ENCODE results near the gene TIMP3.

Gene TIMP3

DNA sequence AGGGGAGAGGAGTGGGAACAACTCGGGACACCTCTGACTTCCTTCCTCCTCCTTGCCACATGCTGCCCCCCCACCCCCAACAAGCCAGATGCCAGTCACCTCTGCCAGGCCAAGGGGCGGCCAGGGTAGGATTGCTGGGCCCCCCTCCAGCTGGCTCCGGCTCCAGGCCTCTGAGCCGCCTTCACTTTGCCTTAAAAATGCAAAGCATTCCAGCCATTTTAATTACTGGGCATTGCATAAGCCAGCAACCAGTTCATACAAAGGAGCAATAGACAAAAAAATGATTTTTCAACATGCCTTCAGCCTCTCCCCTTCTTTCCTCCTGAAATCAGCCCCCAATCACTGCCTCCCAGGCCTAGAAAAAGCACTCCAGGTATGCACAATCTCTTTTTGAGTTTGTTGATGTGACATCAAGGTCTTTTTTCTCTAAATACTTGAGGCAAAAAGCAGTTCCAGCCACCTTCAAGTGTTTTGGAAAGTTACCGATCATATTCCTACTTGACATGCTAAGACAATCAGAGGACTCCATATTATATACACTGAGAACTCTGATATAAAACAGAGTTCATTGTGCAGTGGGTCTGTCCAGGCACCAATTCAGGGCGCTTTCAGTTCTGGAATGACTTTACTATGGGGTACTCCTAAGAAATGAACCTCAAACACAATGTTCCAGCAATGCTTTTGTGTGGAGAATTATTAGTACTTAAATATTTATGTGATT, 12.4 kb upstream of the TIMP3 start:
- no peak for DNase-seq

DNA sequence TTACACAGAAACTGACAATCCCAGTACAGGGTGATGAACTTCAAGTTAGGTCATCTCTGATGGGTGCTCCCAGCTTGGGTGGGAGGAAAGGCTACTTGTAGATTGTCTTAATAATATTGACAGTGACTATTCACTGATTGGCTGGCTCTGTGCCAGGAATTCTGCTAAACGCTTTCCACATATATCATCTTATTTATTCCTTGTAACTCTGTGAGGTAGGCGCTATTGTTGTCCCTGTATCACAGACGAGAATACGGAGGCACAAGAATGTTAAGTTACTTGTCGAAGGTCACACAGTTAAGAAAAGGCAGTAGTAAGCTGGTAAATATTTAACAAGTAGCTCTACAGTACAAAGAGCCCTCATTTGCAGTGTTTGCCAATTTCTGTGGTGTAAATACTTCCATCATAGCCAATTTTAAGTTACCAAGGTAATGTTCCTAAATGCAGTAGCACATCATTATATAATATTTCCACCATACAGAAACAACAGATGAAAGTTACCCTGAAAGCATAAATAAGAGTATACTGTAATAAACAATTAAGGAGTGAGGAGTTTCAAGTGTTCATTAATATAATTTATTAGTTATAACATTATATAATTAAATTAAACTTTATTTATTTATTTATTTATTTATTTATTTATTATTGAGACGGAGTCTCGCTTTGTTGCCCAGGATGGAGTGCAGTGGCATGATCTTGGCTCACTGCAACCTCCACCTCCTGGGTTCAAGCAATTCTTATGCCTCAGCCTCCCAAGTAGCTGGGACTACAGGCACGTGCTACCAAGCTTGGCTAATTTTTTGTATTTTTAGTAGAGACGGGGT, 11.5 kb upstream of the TIMP3 start:
- DNase-seq = no peak

DNA sequence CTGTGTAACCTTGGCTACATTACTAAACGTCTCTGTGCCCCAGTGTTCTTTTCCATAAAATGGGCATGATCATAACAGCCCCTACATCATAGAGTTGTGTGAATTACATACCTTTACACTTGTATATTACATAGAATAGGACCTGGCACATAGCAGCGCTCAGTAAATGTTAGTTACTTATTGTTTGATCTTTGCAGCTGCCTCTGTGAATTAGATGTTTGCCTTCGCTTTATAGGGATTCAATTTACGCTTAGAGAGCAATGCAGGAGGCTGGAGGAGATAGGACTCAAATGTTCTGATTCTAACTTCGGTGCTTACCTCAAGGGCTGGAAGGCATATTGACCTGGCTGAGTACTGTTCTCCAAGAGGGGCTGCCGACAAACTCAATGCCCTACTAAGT, 10.4 kb upstream of the TIMP3 start:
- no peak for DNase-seq

DNA sequence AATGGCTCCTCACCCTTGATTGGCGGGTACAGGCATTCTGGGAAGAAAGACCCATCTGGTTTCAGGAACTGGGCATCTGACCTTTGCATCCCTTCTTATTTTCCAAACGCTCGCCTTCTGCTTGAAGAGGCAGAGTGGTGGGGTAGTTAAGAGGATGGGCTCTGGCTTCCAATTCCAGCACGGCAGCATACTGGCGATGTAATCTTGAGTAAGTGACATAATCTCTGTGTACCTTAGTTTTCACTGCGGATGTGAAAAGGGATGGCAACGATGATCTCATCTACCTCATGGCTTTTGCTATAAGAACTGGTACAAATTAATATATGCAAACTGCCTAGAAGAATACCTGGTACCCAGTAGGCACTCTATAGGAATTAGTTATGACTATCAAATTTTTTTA, 10.0 kb upstream of the TIMP3 start:
- DNase-seq = no peak

- no peak for DNase-seq
These were observed 7.9 kb upstream of the TIMP3 start for GRCh38 chr22:32793589-32793988.

DNA sequence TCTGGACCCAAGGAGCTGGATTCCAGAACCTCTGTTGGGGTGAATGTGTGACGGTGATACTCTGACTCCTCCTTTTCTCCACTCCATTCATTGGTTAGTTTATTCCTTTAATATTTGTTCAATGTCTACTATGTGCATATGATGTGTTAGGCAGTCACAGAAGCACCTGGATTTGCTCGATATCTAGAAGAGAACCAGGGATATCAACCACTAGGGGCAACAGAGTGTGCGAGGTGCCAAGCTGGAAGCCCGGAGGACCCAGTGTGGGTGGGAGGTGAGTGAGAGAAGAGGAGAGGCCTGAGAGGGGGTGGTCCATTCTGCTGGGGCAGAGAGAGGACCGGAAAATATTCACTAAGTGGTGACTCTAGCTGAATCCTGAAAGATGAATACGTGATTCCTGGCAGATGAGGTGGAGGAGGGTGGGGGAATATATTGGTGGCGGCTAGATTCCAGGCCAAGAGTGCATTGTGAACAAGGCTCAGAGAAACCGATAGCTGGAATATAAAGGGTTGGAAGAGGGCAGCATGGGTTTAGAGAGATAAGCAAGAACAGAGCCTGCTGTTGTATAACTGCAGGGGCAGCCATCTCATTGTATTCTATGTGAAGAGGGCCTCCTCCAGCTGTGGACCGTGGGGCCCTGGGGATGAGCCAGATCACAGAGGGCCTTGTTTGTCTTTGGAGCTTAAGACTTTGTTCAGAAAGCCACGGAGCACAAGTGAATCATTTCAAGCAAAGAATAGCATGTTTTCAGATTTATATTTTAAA, 6.9 kb upstream of the TIMP3 start:
- no peak for DNase-seq

- no peak for DNase-seq
These were observed 6.3 kb upstream of the TIMP3 start for GRCh38 chr22:32795214-32795596.

GRCh38 chr22:32796865-32797573, 4.5 kb upstream of the TIMP3 start:
- DNase-seq = no peak

DNA sequence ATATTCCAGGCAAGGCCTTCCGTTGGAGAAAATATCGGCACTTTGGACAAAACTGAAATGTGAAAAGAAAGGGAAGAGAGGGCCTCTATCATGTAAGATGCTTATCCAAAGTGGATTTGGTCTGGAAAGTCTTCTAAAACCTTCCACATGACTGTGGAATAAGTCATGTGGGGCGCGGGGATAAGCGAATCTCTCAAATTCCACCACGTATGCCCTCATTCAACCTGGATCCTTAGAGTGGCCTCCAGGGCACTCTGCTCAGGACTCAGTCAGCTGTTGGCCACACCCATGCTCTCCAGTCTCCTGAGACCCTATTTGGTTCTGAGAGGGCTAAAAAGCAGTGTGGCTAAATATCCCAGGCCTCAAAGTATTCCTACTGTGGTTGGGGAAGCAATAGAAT, 2.0 kb upstream of the TIMP3 start:
- no peak for DNase-seq

DNA sequence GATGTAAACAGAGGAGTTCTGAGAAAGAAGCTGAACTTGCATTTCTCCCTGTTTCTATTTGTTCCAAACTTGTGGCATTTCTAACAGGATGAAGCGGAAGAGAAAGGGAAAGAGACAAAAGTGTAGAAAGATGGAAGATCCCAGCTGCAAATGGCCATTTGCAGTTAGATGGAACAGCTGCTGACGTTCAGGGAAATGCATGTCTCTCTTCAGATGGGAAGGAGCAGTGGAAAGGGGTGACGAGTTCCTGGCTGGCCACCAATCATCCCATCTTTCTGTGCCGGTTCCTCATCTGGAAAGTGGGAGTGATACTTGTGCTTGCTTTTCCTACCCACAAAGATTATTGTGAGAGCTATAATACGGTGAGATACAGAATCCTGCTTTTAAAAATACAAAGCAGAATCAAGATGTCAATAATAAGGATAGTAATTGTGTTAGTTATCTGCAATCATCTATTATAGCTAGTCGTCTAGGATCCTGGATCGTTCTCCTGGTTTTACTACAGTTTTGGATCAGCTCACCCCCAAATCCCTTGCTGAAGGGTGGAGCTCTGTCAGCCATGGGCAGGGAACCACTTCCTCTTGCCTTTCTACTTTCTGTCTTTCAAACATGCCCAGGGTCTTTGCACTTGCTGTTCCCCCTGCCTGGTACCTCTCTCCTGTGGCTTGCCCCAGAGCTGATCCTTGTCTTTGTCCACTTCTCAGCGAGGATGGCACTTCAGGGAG, 1.2 kb upstream of the TIMP3 start:
- no peak for DNase-seq

DNA sequence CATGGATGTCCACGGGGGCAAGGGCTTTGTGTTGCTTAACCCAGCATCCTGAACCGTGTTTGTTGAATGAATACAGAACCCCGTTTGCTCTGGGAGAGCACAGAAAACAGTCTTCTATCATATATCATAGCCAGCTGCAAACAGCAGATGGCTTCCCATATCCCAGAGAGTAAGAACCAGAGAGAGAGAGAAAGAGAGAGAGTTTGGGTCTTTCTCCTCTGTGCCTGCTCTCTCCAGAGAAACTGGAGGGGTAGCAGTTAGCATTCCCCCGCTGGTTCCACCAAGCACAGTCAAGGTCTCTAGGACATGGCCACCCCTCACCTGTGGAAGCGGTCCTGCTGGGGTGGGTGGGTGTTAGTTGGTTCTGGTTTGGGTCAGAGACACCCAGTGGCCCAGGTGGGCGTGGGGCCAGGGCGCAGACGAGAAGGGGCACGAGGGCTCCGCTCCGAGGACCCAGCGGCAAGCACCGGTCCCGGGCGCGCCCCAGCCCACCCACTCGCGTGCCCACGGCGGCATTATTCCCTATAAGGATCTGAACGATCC, 440 bp upstream of the TIMP3 start:
- DNase-seq = no peak

DNA sequence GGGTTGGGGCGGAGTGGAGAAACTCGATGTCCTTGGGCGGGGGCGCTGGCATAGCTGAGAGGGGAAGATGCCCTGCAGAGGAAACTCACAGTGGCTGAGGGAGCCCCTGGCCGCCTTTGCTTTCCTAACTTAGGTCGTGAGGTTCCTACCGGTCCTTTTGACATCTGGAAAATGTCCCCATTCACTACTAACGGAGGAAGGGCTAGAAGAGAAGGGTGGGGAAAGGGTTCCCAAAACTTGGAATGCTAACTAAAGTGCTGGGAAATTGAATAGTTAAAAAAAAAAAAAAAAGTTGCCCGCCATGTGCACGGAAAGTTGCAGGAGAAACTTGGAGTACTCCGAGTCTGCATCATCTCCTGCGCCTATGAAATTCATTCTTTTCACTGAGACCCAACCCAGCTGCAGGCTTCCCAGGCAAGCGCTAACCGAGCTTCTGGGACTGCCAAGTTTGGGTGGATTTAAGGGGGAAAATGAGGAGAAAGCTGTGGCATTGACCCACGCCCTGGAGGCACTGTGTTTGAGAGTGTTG, 796 bp downstream of the TIMP3 start:
- no peak for DNase-seq

DNA sequence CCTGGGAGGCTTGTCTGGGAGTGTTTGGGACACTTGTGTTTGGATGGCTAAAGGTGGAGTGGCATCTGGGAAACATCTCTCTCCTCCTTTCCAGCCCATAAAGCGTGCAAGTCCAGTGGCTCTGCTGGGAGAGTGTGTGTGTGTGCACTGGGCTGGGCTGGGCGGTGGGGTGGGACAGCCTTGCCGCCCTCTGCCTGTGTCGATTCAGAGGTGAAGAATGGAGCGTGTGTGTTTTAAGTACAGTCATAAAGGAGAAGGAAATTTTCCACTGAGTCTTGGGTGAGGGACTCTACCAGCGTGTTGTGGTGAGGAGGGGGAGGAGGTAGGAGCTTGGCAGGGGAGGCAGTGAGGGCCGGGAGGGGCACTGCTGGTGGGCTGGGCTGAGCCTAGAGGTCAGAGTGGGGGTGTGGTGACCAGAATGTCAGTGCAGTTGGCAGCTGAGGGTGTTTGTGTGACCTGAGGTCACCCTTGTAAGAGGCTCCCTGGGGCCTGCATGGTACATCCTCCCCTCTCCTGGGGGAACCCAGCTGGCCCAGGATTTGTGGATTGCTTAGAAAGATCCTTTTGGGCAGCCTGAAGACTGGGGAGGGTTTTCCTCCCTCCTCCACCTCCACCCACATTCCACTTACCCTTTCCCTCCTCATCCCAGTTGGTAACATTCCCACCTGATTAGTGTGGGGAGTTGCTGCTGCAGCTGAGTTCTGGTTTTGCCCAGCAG, 1.7 kb downstream of the TIMP3 start:
- DNase-seq = no peak

DNA sequence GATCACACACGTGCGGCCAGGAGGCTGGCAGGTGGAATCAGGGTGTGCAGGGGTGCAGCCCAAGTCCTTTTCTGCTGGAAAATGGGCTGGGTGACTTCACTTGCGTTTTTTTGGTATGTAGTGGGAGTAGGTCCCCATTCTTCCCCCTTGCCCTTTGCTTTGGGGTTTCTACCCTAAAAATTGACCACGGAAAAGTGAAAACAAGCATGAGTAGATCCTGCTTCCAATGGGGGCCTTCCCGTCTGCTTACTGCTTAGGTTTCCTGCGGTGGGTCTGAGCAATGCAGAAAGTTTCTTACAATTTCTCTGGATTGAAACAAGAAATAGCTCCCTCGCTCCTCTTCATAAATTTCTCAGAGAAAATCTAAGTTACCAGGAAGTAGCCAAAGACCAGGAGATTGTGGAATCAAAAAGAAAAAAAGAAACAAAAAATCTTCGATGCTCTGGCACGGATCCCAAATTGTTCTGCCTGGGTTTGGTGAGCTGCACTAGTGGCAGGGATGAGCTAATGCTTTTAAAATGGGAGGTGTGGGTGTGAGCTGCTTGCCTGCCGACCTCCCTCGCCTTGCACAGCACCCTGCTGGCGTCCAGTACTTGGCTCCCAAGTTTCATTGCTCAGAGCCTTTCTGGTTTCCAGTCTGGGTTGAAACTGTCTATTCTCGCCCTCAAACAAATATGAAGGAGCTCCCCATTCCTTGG, 2.4 kb downstream of the TIMP3 start:
- no peak for DNase-seq

- no peak for DNase-seq
These were observed 3.2 kb downstream of the TIMP3 start for GRCh38 chr22:32804531-32805360.

GRCh38 chr22:32805361-32805881, 3.9 kb downstream of the TIMP3 start:
- DNase-seq = no peak

DNA sequence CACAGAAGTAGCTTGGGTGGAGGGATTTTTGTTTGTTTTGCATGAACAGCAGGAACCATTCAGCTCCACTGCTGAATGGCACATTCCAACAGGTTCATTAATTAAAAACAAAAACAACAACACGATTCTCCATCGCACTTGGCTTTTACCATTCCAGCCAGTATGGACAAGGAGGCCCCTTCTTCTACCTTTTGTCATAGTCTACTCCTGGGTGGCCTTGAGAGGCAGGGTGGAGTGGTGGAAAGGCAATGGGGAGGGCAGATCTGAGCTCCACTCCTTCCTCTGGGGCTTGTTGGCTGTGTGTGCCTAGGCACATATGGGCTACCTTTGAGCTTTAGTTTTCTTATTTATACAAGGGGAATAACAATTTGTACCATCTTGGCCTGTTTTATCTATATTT, 4.8 kb downstream of the TIMP3 start:
- no peak for DNase-seq

DNA sequence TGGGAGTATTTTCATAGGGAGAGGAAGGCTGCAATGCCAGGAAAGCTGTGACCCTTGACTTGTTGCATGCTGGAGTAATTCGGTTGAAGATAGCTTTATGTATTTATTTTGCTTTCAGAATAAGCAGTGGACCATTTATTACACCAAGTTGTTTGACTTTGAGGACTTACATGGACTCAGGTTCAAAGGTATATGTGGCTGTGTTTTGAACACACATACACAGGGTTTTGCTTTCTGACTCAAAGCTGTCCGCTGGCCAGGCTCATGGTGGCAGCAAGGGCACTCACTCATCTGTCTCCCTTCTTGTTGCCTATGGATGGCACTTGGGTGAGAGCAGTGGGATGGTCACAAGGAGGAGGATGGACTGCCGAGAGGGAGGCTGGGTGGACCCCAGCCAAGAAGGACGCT, 6.5 kb downstream of the TIMP3 start:
- DNase-seq = no peak

Measured in NCI-H2171 (cell line).